Adrenal gland (tissue), 5 donors: Measurements from ENCODE around the gene SAMD9.

Source experiments
- POLR2A ChIP-seq, 2 donors: fragments of 450-650 bp; IDR thresholded peaks; one replicate each; pipeline ENCODE4 v1.6.1; 2017; ENCODE audit warnings: antibody characterized with exemption in 2 of 2, mild to moderate bottlenecking in 2 of 2, moderate library complexity in 1 of 2
- TF ChIP-seq, protein P1 (sequence below), 6 experiments: fragments of 450-650 bp in 4 of 6; fragments of 200-600 bp in 2 of 6; sonication (generic) in 1 of 6; IDR thresholded peaks; 1 replicate in 5 of 6; 2 replicates in 1 of 6; pipeline versions ENCODE4 v1.5.1 to v1.8.0; 2016 to 2021; ENCODE audit warnings: antibody characterized with exemption in 6 of 6, mild to moderate bottlenecking in 2 of 6, moderate library complexity in 1 of 6
- donor health status: DM: no; HTN: no; CAD: no.

- TF ChIP-seq POLR2A (IDR thresholded peaks at IDR 0.05): no peak
- TF ChIP-seq, protein P1, sequence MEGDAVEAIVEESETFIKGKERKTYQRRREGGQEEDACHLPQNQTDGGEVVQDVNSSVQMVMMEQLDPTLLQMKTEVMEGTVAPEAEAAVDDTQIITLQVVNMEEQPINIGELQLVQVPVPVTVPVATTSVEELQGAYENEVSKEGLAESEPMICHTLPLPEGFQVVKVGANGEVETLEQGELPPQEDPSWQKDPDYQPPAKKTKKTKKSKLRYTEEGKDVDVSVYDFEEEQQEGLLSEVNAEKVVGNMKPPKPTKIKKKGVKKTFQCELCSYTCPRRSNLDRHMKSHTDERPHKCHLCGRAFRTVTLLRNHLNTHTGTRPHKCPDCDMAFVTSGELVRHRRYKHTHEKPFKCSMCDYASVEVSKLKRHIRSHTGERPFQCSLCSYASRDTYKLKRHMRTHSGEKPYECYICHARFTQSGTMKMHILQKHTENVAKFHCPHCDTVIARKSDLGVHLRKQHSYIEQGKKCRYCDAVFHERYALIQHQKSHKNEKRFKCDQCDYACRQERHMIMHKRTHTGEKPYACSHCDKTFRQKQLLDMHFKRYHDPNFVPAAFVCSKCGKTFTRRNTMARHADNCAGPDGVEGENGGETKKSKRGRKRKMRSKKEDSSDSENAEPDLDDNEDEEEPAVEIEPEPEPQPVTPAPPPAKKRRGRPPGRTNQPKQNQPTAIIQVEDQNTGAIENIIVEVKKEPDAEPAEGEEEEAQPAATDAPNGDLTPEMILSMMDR (IDR thresholded peaks at IDR 0.05): no peak
Observed at GRCh38 chr7:93146472-93147141, 28.8 kb upstream of the SAMD9 start.
